Mesenchymal stem cell (in vitro differentiated cells and primary cell): ENCODE data around the gene AOC2.

Source experiments
- DNase-seq: peaks from one replicate; pipeline ENCODE4 v3.0.0-alpha.2; 2013
- H2AFZ ChIP-seq: one replicate; pipeline ENCODE4 v1.6.1; 2013; ENCODE audit warnings: low read depth, mild to moderate bottlenecking, control low read depth, inconsistent platforms, low read length, moderate library complexity
- H2AK5ac ChIP-seq: 2 replicates; pipeline ENCODE4 v1.6.1; 2013; ENCODE audit warnings: low read length, moderate library complexity, mild to moderate bottlenecking, inconsistent platforms; ENCODE audit not compliant: severe bottlenecking
- H2BK120ac ChIP-seq: one replicate; pipeline ENCODE4 v1.6.1; 2013; ENCODE audit warnings: low read depth, mild to moderate bottlenecking, inconsistent platforms, low read length, moderate library complexity
- H2BK12ac ChIP-seq, 2 experiments: one replicate each; pipeline ENCODE4 v1.6.1; 2013; ENCODE audit warnings: inconsistent platforms in 2 of 2, low read length in 2 of 2, mild to moderate bottlenecking in 2 of 2, moderate library complexity in 2 of 2, control low read depth in 1 of 2
- H2BK15ac ChIP-seq: one replicate; pipeline ENCODE4 v1.6.1; 2013; ENCODE audit warnings: mild to moderate bottlenecking, low read depth, inconsistent platforms; ENCODE audit not compliant: poor library complexity, severe bottlenecking
- H2BK5ac ChIP-seq: 2 replicates; pipeline ENCODE4 v1.6.1; 2013; ENCODE audit warnings: low read depth, mild to moderate bottlenecking, low read length, control low read depth, inconsistent platforms; ENCODE audit not compliant: poor library complexity, severe bottlenecking
- H3K14ac ChIP-seq, 2 experiments: one replicate each; pipeline ENCODE4 v1.6.1; 2013; ENCODE audit warnings: inconsistent platforms in 2 of 2, low read length in 2 of 2, control low read depth in 1 of 2, mild to moderate bottlenecking in 1 of 2, moderate library complexity in 1 of 2
- H3K18ac ChIP-seq, 2 experiments: one replicate each; pipeline ENCODE4 v1.6.1; 2013; ENCODE audit warnings: inconsistent platforms in 2 of 2, low read length in 2 of 2, control low read depth in 1 of 2, low read depth in 1 of 2, mild to moderate bottlenecking in 1 of 2
- H3K23ac ChIP-seq, 2 experiments: one replicate each; pipeline ENCODE4 v1.6.1; 2013; ENCODE audit warnings: inconsistent platforms in 2 of 2, low read length in 2 of 2, mild to moderate bottlenecking in 2 of 2, moderate library complexity in 2 of 2, control low read depth in 1 of 2
- H3K27ac ChIP-seq: 2 replicates; pipeline ENCODE4 v1.5.1; 2013; ENCODE audit warnings: mild to moderate bottlenecking, moderate library complexity, low read length, control low read depth, inconsistent platforms; ENCODE audit not compliant: poor library complexity, severe bottlenecking
- H3K27me3 ChIP-seq, 2 experiments: 2 replicates each; pipeline versions ENCODE4 v1.6.1 to v1.7.0; 2013; ENCODE audit warnings: low read length in 2 of 2, mild to moderate bottlenecking in 2 of 2, moderate library complexity in 2 of 2, control low read depth in 1 of 2, inconsistent platforms in 1 of 2; ENCODE audit not compliant: control insufficient read depth in 1 of 2, insufficient read depth in 1 of 2
- H3K36me3 ChIP-seq, 2 experiments: 2 replicates each; pipeline versions ENCODE4 v1.6.1 to v1.7.0; 2013; ENCODE audit warnings: low read length in 2 of 2, control low read depth in 1 of 2, inconsistent platforms in 1 of 2, low read depth in 1 of 2, mild to moderate bottlenecking in 1 of 2; ENCODE audit not compliant: insufficient read depth in 2 of 2, control insufficient read depth in 1 of 2
- H3K4ac ChIP-seq, 2 experiments: one replicate each; pipeline ENCODE4 v1.6.1; 2013; ENCODE audit warnings: inconsistent platforms in 2 of 2, low read length in 2 of 2, mild to moderate bottlenecking in 2 of 2, moderate library complexity in 2 of 2, control low read depth in 1 of 2, low read depth in 1 of 2
- H3K4me1 ChIP-seq: 2 replicates; pipeline ENCODE4 v1.6.1; 2013; ENCODE audit warnings: low read depth, low read length, control low read depth; ENCODE audit not compliant: control insufficient read depth, insufficient read depth
- H3K4me2 ChIP-seq: 2 replicates; pipeline ENCODE4 v1.6.1; 2013; ENCODE audit warnings: low read length, mild to moderate bottlenecking, inconsistent platforms; ENCODE audit not compliant: poor library complexity, severe bottlenecking
- H3K4me3 ChIP-seq, 2 experiments: 2 replicates each; pipeline versions ENCODE4 v1.5.1 to v1.7.0; 2013; ENCODE audit warnings: low read length in 2 of 2, mild to moderate bottlenecking in 2 of 2, control low read depth in 1 of 2, low read depth in 1 of 2; ENCODE audit not compliant: insufficient read depth in 1 of 2
- H3K79me1 ChIP-seq: replicated peaks from 2 replicates; pipeline ENCODE4 v1.6.1; 2013; ENCODE audit warnings: mild to moderate bottlenecking, control low read depth, low read length, inconsistent platforms; ENCODE audit not compliant: poor library complexity, severe bottlenecking
- H3K9ac ChIP-seq: 2 replicates; pipeline ENCODE4 v1.7.0; 2013; ENCODE audit warnings: mild to moderate bottlenecking, low read length, moderate library complexity
- H3K9me3 ChIP-seq: 2 replicates; pipeline ENCODE4 v1.7.0; 2013; ENCODE audit warnings: mild to moderate bottlenecking, low read length; ENCODE audit not compliant: control insufficient read depth
- H4K8ac ChIP-seq: one replicate; pipeline ENCODE4 v1.6.1; 2013; ENCODE audit warnings: inconsistent platforms, mild to moderate bottlenecking, low read length, moderate library complexity
- H4K91ac ChIP-seq: one replicate; pipeline ENCODE4 v1.6.1; 2013; ENCODE audit warnings: mild to moderate bottlenecking, low read length, inconsistent platforms
- WGBS: methylation state at CpG from one replicate; pipeline ENCODE4 v1.1.7; 2013; ENCODE audit warnings: mixed read lengths; 5-methylcytosine and 5-hydroxymethylcytosine counted together

AOC2 gene

DNA sequence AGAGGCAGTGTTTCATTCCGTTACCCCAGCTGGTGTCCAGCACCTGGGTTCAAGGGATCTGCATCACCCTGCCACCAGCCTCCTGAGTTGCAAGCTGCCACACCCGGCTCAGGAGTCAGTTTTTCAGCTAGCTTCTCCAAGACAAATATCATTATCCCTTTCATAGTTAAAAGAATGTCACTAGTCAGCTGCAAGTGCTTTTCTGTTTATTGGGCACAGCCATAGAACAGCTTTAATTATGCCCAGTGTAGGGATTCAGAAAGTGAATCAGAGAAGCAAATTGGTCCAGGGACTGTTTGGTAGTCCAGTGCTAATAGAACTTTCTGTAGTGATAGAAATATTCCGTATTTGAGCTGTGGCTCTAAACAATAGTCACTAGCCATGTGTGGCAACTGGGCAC is 3.7 kb downstream of the AOC2 start:
- Histone ChIP-seq H3K27me3 (peaks cover 5 to 20% of the 10 kb centered on the region in 2 experiments), H2BK12ac (no peak overlapping the region), H3K79me1 (peaks cover 8% of the 10 kb centered on the region), H3K4me3 (no peak overlapping the region), H3K4me1 (peaks cover 11% of the 10 kb centered on the region), H3K18ac (no peak overlapping the region), H2BK5ac (no peak overlapping the region), H3K23ac (no peak overlapping the region), H3K4ac (no peak overlapping the region), H4K8ac (no peak overlapping the region), H2BK15ac (no peak overlapping the region), H3K27ac (no peak overlapping the region), H3K14ac (no peak overlapping the region), H3K9me3 (no peaks in the 10 kb centered on the region), H2AK5ac (no peak overlapping the region), H2BK120ac (no peak overlapping the region), H4K91ac (no peak overlapping the region), H3K4me2 (no peak overlapping the region), H2AFZ (no peak overlapping the region), H3K36me3 (peaks cover 27 to 31% of the 10 kb centered on the region in 2 experiments), H3K9ac (no peak overlapping the region)
- DNase-seq = no peak
- 75% methylated on average over 2 of the region's 3 CpGs for WGBS

DNA sequence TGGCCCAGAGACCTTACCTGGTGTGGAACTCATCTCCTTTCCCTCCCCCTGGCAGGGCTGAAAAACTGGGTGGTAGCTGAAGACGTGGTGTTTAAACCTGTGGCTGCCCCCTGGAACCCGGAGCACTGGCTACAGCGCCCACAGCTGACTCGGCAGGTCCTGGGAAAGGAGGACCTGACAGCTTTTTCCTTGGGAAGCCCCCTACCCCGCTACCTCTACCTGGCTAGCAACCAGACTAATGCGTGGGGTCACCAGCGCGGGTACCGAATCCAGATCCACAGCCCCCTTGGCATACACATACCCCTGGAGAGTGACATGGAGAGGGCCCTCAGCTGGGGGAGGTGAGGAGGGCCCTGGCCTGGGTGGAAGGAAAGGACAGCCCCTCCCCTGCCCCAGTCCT is 4.7 kb downstream of the AOC2 start:
- DNase-seq = no peak
- Histone ChIP-seq H2BK5ac (no peak overlapping the region), H2BK12ac (no peak overlapping the region), H3K36me3 (peaks cover 18 to 26% of the 10 kb centered on the region in 2 experiments), H3K79me1 (peaks cover 7% of the 10 kb centered on the region), H3K9me3 (no peaks in the 10 kb centered on the region), H4K8ac (no peak overlapping the region), H2AFZ (no peak overlapping the region), H3K4me1 (peaks cover 11% of the 10 kb centered on the region), H3K14ac (no peak overlapping the region), H4K91ac (no peak overlapping the region), H3K4me2 (no peak overlapping the region), H3K27me3 (peaks cover 8 to 24% of the 10 kb centered on the region in 2 experiments), H3K9ac (no peak overlapping the region), H3K18ac (no peak overlapping the region), H3K4me3 (no peak overlapping the region), H2BK120ac (no peak overlapping the region), H3K23ac (no peak overlapping the region), H3K4ac (no peak overlapping the region), H2AK5ac (no peak overlapping the region), H2BK15ac (no peak overlapping the region), H3K27ac (no peak overlapping the region)
- WGBS = 80% methylated on average over 1 of the region's 9 CpGs

DNA sequence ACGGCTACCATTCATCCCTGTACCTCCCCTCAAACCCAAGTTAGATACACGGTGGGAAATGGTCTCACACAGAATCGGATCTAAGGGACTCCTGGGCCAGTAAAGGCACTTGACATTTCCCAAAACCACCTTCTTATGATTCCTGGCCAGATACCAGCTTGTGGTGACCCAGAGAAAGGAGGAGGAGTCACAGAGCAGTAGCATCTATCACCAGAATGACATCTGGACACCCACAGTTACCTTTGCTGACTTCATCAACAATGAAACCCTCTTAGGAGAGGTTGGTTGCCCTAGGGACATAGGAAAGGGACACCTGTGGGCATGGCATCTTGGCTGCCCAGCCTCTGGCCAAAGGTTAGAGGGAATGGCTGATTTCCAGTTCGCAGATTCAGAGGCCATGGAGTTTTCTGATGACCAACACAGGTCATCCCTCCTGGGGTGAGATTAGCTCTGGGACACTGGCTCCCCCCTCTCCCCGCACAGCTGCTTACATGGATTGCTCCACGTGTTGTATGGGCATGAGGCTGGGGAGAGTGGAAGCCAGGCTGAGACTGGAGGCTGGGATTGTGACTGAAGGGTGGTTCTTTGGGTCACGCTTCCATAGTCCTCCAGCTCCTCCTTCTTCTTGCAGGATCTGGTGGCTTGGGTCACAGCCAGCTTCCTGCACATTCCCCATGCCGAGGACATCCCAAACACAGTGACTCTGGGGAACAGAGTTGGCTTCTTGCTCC is 5.2 kb downstream of the AOC2 start:
- no peak overlapping the region for H2BK12ac ChIP-seq
- no peaks in the 10 kb centered on the region for H3K9me3 ChIP-seq
- no peak overlapping the region for H2BK5ac ChIP-seq
- no peak overlapping the region for H4K91ac ChIP-seq
- H2BK15ac ChIP-seq = no peak overlapping the region
- no peak overlapping the region for H3K27ac ChIP-seq
- H3K23ac ChIP-seq = no peak overlapping the region
- no peak overlapping the region for H2AFZ ChIP-seq
- no peak overlapping the region for H3K4ac ChIP-seq
- peaks cover 8 to 24% of the 10 kb centered on the region in 2 experiments for H3K27me3 ChIP-seq
- 81% methylated on average over 8 of the region's 8 CpGs for WGBS
- no peak overlapping the region for H3K14ac ChIP-seq
- H4K8ac ChIP-seq = no peak overlapping the region
- H3K4me3 ChIP-seq = no peak overlapping the region
- H3K4me2 ChIP-seq = no peak overlapping the region
- H3K4me1 ChIP-seq = peaks cover 11% of the 10 kb centered on the region
- peaks cover 4% of the 10 kb centered on the region for H3K79me1 ChIP-seq
- peaks cover 12 to 20% of the 10 kb centered on the region in 2 experiments for H3K36me3 ChIP-seq
- no peak overlapping the region for H2BK120ac ChIP-seq
- DNase-seq = no peak
- no peak overlapping the region for H3K9ac ChIP-seq
- no peak overlapping the region for H2AK5ac ChIP-seq
- H3K18ac ChIP-seq = no peak overlapping the region

DNA sequence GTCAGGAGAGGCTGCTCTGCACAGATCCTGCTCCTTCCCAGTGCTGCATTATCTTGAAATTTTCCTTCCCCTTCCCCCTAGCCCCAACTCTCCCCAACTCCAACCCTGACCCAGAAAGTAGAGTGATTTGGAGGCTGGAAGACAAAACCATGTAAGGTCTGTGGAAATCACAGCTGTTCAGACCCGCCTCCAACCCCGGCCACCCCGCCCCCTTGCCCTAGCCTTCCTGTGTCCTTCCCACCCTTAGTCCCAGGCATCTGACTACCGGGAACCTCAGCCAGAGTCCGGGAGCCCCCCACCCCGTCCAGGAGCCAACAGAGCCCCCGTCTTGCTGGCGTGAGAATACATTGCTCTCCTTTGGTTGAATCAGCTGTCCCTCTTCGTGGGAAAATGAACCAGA is 6.6 kb downstream of the AOC2 start, which contains the start of gene AOC3:
AOC3 (plus strand) TSS at position 246 of the 400 bp plus-strand sequence; CDS start at position 391, 145 bp downstream.
- Histone ChIP-seq H3K23ac (peak within 1 kb of the TSS in 1 of 2 experiments; percentile 28), H3K9me3 (no peaks in the 10 kb centered on the region), H2BK5ac (no peak within 1 kb of the TSS), H3K4me2 (no peak within 1 kb of the TSS), H3K4ac (no peak within 1 kb of the TSS), H3K9ac (no peak within 1 kb of the TSS), H2AFZ (no peak within 1 kb of the TSS), H3K79me1 (no peaks in the 10 kb centered on the region), H3K36me3 (peaks cover 0 to 7% of the 10 kb centered on the region in 2 experiments), H3K14ac (no peak within 1 kb of the TSS), H3K4me3 (no peak within 1 kb of the TSS), H3K27me3 (peaks cover 13 to 27% of the 10 kb centered on the region in 2 experiments), H3K18ac (no peak within 1 kb of the TSS), H3K27ac (no peak within 1 kb of the TSS), H2AK5ac (no peak within 1 kb of the TSS), H2BK12ac (no peak within 1 kb of the TSS), H3K4me1 (peaks cover 11% of the 10 kb centered on the region), H2BK120ac (no peak within 1 kb of the TSS), H4K91ac (no peak within 1 kb of the TSS), H4K8ac (no peak within 1 kb of the TSS), H2BK15ac (no peak within 1 kb of the TSS)
- DNase-seq = no peak
- WGBS = 71% methylated on average over 9 of the region's 9 CpGs
